Activated CD8-positive, alpha-beta memory T cell treated with anti-CD3 and anti-CD28 coated beads for 1 hour (primary cell): ENCODE measurements around the gene CSMD2.

Source experiments
- DNase-seq, 2 donors: peaks; one replicate each; pipeline ENCODE4 v3.0.0-alpha.2; 2020; ENCODE audit warnings: low read depth in 1 of 2; ENCODE audit errors: extremely low read depth in 1 of 2

The CSMD2 gene

GRCh38 chr1:33966346-33967141 is 198.5 kb downstream of the CSMD2 start:
- DNase-seq, result no peak

DNA sequence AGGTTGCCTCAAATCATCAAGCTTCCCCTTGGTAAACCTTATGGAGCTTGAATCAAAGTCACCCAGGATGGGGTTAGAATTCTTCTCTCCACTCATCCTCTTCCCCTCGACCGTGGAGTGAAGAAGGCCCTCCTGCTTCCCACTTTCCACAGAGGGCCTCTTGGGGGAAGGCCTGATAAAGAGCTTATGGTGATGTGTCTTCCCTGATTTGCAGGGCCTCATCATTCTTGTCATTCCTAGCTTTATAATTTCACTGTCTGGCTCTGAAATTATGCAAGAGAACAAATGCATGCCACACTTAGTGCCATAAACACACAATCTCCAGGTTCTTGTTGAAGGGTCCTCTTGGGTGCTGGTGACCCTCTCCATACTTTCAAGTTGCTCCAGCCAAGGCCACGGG is 199.9 kb downstream of the CSMD2 start:
- DNase-seq, result no peak

GRCh38 chr1:33962061-33962460 is 203.0 kb downstream of the CSMD2 start:
- no peak for DNase-seq

GRCh38 chr1:33960188-33960895 is 204.7 kb downstream of the CSMD2 start:
- no peak for DNase-seq

GRCh38 chr1:33957854-33958253 is 207.2 kb downstream of the CSMD2 start:
- DNase-seq, result no peak

DNA sequence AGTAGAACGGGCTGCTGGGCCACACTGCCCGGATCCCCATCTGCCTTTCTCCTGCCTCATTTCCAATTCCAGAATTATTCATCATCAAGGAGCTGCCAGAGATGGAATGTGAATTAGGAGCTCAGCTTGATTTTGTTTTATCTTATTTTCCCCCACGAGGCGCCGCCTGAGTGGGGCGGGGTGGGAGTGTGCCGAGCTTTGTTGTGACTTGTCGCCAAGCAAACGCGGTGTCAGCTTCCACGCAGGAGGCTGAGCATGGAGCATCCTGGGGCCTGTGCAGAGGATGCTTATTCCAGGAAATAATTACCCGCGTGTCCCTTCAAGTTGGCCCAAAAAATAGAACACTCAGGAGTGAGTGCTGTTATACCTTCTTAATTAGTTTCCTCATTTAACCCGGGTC is 209.9 kb downstream of the CSMD2 start:
- DNase-seq, result no peak

DNA sequence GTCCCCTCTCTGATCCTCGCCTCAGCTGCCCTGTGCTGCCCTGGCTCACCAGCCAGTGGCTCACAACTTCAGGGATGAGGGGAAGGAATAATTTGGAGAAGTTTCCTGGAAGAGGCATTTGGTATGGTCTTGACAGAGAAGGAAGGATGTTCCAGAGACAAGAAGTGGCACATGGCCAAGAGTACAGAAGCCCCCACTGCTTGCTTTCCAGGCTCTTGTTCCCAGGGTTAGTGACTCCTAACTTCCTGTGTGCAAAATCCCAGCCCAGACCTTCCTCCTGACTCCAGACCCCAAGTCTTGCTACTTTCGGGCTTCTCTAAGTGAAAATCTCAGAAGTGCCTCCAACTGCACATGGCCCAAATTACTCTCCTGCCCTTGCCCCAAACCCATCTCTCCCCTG is 215.5 kb downstream of the CSMD2 start:
- DNase-seq, result no peak

- no peak for DNase-seq
Measured at GRCh38 chr1:33948291-33948690, 216.7 kb downstream of the CSMD2 start.

DNA sequence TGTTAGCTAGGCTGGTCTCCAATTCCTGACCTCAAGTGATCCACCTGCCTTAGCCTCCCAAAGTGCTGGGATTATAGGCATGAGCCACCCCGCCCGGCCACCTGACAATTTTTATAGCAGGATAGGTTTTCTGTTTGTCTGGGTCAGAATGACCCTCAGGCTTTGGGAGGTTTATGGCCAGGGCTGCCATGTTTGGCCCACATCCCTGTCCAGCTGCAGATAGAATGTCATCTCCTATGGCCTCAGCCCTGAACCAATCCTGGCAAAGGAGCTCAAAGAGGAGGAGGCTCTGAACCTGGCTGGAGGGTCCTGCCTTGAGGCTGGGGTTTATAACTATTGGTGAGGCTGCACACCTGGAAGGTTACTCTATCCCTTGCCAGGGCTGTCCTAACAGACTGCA is 218.2 kb downstream of the CSMD2 start:
- no peak for DNase-seq

DNA sequence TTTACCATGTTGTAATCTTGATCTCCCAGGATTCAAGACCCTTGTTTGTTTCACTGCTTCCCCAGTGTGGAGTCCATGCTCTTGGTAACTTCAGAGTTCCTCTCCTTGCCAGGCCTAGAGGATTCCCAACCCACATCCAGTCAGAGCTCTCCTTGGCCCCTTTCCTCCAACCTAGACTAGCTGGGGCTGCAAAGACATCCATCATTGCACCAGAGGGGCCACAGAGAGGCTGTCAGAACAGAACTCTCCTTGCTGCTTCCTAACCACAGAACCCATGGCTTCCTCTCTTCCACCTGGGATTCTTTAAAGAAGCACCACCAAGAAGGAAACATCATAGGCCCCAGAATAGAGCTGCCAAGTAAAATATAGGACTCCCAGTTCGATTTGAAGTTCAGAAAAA is 220.2 kb downstream of the CSMD2 start:
- no peak for DNase-seq

- no peak for DNase-seq
Measured at GRCh38 chr1:33943978-33944377, 221.1 kb downstream of the CSMD2 start.

- DNase-seq, result no peak
Measured at GRCh38 chr1:33932871-33933270, 232.2 kb downstream of the CSMD2 start.

GRCh38 chr1:33931111-33931475 is 233.9 kb downstream of the CSMD2 start:
- DNase-seq, result no peak

DNA sequence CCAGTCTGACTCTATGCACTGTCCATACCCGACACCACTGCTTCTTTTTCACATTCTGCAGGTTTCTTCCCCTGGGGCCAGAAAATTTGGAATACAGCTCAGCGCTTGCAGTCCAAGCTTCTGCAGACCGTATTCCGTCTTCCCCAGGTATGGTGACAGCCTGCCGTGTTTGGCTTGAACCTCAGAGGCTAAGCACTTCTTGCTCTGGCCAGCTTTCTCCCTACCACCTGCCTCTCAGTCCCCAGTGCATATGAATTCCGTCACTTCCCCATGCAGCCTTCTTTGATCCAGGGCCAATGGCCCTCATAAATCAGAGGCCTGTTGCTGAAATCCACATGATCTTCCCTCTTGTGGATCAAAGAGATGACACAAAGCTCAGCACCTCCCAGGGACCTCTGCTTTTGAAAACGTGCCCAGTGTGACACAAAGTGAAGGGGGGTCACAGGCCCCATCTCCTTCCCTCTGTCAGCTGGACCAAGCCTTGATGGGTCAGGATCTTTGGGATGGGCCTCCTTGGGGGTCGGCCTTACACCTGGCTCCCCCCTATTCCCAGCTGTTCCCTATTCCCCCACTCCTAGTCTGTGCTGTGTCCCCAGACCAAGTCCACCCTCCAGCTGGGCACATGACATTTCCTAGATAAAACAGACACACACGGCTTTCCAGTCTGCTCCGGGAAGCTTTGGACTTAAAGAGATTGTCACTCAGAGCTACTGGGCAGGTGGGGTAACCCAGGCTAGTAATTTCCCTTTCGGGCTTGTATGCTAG is 234.5 kb downstream of the CSMD2 start:
- DNase-seq, result no peak

DNA sequence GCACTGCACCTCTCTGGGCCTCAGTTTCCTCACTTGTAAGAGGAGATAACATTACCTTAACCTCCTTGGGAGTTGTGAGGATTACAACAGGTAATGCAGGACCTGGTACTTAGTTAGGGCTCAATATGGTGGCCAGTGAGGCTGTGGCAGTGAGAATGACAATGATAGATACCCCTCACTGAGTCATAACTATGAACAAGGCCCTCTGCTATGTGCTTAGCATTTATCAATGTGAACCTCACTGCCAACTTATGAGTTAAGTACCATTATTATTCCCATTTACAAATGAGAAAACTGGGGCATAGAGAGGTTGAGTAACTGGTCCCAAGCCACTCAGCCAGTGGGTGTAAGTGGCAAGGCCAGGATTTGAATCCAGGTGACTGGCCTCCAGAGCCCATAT is 236.8 kb downstream of the CSMD2 start:
- DNase-seq, result no peak

DNA sequence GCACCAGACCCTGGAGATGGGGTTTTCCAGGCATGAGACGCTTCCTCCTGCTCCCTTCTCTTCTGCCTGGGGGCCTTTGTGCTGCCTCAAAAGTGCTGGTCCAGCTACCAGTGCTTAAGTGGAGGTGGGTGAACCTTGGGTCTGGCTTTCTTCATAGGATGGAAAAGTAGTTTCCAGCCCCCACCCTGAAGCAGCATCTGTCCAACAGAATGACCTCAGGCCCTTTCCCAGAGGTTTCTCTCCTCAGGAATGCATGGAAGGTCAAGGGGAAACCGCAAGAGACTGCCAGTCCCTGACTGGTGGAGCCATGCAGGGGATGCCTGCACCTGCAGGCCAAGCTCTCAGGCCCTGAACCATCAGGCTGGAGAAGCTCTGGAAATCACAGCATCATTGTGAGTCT is 237.3 kb downstream of the CSMD2 start:
- DNase-seq, result no peak

GRCh38 chr1:33925586-33925985 is 239.4 kb downstream of the CSMD2 start:
- DNase-seq, result no peak

DNA sequence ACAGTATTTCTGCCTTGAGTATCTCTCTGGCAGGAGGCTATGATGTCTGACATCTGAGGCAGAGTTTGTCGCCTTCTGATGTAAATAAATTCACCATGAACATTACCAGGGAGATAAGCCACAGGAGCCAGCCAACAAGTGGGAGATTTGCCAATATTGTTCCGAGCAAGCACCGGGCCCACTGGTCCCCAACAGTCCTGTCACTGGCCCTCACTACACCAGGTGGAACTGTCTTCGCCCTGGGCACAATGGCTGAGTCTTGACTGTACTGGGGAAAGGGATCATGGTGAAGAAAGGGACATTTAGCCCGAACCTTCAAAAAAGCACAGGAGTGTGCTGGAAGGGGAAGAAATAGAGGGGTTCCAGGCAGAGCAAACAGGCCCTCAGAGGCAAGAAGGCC is 243.7 kb downstream of the CSMD2 start:
- DNase-seq, result no peak

DNA sequence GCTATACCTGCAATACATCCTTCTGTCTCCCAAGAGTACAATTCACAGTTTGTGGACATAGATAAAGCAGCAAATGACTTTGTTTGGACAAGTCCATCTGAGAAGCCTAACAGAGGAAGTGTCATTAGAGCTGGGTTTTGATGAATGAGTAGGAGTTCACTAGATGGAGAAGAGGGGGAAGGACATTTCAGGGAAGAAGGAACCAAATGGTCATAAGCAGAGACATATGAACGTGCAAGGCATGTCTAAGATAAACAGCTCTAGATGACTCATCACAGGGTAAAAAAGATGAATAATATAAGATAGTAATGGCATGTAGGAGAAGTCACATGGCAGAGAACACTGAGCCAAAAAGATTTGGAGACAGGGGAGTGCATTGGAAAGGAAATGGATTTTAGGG is 246.7 kb downstream of the CSMD2 start:
- no peak for DNase-seq

DNA sequence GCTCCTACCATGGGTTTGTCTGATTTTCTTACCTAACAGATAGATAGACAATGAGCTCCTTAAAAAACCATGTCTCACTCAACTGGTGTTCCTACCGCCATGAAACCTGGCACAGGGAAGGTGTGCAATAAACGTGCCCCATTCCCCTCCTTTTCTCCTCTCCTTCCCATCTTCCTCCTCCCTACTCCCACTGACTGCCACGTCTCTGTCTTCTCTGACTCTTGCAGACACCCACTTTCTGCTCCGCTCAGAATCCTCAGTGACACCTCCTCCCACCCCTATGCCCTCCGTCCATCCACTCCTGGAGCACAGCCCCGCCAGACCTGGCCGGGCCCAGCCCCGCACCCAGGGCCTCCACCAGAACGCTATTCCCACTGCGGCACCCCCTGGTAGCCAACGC is 248.2 kb downstream of the CSMD2 start:
- DNase-seq, result no peak

DNA sequence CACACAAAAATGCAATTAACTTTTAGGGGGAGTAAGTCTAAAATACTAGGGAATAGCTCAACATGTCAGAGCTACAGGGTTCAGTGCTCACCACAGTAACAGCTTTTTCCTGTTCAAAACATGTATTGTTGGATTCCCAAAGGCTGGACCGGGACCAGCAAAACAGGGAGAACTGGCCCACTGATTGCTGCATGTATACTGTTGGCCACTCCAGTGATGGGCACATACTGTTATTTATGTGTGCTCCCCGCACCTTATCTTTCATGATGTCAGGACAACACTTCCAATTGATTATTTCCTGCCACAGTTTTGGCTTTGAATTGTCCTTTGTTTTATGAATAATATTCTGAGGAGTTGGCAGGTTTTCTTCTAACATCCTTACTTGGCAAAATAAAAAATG is 250.5 kb downstream of the CSMD2 start:
- DNase-seq, result no peak
